ENCODE data around the gene USP12.

DNA sequence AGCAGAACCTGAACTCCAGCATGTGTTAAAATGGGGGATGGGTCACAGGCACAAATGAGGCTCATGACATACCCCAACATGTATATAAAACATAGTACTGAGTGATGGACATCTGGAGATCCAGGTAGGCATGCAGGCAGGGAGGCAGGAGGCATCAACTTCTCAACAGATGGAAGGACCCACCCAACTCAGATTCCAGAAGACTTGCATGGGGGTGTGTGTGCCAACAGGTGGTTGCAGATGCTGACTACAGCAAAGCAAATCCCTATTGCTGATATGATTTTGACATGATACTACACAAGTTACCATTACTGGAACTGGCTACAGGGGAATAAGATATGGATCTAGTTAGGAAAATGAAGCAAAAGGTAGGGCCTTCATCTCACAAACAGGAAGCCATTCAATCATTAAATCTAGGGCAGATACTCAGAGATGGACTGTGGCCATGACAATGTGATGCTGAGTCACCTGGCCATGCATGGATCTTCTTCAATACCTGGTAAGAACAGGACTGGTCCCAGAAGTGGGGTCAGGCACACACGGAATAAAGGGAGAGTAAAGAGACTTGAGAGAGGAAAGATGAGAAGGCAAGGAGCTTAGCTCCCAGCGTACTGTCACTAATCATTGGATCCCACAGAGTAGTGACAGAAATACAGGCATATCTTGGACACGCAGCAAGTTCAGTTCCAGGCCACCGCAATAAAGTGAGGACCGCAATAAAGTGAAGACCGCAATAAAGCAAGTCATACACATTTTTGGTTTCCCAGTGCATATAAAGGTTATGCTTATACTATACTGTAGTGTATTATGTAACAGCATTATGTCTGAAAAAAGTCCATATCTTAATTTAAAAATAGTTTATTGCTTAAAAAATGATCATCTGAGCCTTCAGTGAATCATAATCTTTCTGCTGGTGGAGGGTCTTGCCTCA is 91.3 kb downstream of the USP12 start:
- TF ChIP-seq POLR2AphosphoS5 (IDR thresholded peaks at IDR 0.05; ENCODE audit: low read depth) (no peak), GABPA (IDR thresholded peaks at IDR 0.05; ENCODE audit: low read depth) (no peak)
- TF ChIP-seq, protein P1, sequence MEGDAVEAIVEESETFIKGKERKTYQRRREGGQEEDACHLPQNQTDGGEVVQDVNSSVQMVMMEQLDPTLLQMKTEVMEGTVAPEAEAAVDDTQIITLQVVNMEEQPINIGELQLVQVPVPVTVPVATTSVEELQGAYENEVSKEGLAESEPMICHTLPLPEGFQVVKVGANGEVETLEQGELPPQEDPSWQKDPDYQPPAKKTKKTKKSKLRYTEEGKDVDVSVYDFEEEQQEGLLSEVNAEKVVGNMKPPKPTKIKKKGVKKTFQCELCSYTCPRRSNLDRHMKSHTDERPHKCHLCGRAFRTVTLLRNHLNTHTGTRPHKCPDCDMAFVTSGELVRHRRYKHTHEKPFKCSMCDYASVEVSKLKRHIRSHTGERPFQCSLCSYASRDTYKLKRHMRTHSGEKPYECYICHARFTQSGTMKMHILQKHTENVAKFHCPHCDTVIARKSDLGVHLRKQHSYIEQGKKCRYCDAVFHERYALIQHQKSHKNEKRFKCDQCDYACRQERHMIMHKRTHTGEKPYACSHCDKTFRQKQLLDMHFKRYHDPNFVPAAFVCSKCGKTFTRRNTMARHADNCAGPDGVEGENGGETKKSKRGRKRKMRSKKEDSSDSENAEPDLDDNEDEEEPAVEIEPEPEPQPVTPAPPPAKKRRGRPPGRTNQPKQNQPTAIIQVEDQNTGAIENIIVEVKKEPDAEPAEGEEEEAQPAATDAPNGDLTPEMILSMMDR (IDR thresholded peaks at IDR 0.05; ENCODE audit: insufficient read depth, low read length), result no peak

Data from HL-60 (cell line).